Vagina (tissue), 2 donors: ENCODE results near the gene FAAP20.

Experiments
- CTCF ChIP-seq, 3 experiments: fragments of 450-650 bp in 2 of 3; fragments of 200-600 bp in 1 of 3; sonication (generic) in 1 of 3; IDR thresholded peaks; one replicate each; pipeline ENCODE4 v1.5.1; 2017 to 2019; ENCODE audit warnings: antibody characterized with exemption in 3 of 3, mild to moderate bottlenecking in 2 of 3, moderate library complexity in 2 of 3
- POLR2A ChIP-seq, 2 donors: fragments of 450-650 bp; IDR thresholded peaks; one replicate each; pipeline ENCODE4 v1.6.1; 2017; ENCODE audit warnings: antibody characterized with exemption in 2 of 2, mild to moderate bottlenecking in 2 of 2, moderate library complexity in 2 of 2

DNA sequence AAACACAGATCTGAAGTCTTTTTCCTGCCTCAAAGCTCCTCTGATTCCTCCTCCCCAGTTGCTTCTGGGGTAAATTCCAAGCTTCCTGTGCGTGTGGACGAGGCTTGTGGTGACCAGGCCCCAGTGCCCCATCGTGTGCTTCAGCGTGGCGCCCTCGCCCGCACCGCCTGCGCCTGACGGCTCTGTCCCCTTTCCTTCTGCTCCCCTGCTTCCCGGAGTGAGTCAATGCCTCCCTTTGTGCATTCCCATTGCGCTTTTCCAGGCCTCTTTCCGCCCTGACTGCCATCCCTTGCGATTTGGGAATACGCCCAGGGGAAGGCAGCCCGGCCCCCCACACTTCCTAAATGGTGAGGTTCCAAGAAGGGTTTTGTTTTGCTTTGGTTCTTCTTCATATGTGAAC, 36.3 kb downstream of the FAAP20 start:
- TF ChIP-seq CTCF (IDR thresholded peaks at IDR 0.05) (no peak), POLR2A (IDR thresholded peaks at IDR 0.05) (no peak)
